ENCODE measurements around the gene UBE2R2.

The UBE2R2 gene

GRCh38 chr9:33908114-33908513 is 91.2 kb downstream of the UBE2R2 start:
- TF ChIP-seq CTCF (IDR thresholded peaks at IDR 0.05; ENCODE audit: insufficient read depth, low read depth, low read length, missing control alignments), result no peak

GRCh38 chr9:33908749-33909148 is 91.8 kb downstream of the UBE2R2 start:
- no peak for DNase-seq (ENCODE audit: low read depth)
- no peak overlapping the region for H3K4me3 ChIP-seq (ENCODE audit: low read depth, low read length)
- no peak for TF ChIP-seq CTCF (IDR thresholded peaks at IDR 0.05; ENCODE audit: insufficient read depth, low read depth, low read length, missing control alignments)

More at GRCh38 chr9:33908114-33908513, 91.2 kb downstream of the UBE2R2 start:
- no peak for DNase-seq (ENCODE audit: low read depth)
- H3K4me3 ChIP-seq (ENCODE audit: low read depth, low read length), result no peak overlapping the region

DNA sequence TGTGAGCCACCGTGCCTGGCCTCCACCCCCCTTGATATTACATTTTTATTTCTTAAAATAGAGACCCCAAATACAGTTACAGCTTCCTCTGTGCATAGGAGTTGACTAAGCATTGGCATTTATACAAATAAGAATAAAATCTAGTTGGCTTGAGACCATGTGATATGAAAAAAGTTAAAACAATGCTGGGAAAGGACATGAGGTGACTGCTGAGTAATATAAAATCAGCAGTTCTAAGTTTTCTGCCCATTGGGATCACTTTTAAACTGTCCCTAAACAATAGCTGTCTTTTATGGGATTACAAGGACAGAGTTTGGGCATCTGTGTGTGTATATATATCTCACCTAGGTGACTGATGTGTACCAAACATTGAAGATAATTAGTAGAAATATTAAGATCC is 96.6 kb downstream of the UBE2R2 start:
- no peak for TF ChIP-seq CTCF (IDR thresholded peaks at IDR 0.05; ENCODE audit: insufficient read depth, low read depth, low read length, missing control alignments)
- H3K4me3 ChIP-seq (ENCODE audit: low read depth, low read length), result no peak overlapping the region
- DNase-seq (ENCODE audit: low read depth), result no peak

DNA sequence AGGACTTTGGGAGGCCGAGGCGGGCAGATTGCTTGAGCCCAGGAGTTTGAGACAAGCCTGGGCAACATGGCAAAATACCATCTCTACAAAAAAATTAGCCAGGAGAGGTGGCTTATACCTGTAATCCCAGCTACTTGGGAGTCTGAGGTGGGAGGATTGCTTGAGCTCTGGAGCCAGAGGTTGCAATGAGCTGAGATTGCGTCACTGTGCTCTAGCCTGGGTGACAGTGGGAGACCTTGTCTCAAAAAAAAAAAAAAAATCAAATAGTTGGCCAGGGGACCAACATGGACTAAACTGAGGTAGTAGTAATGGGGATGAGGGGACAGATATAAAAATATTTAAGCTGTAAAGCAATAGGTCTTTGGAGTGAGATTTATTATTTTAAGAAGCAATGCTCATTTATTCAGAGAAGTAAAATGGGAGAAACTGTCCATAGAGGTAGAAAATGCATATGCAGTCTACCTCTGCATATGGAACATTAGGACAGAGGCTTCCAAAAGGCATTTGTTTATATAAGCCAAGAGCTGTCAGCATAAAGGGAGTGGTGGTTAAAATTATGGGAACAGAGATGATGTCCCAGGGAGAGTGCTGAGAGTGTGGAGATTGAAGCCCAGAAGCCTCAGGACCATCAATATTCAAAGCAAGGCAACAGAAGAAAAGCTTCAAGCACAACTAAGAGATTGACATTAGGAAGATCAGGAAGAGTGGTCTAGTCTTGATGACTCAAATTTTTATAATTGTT is 98.1 kb downstream of the UBE2R2 start:
- no peak overlapping the region for H3K4me3 ChIP-seq (ENCODE audit: low read depth, low read length)
- no peak for TF ChIP-seq CTCF (IDR thresholded peaks at IDR 0.05; ENCODE audit: insufficient read depth, low read depth, low read length, missing control alignments)
- DNase-seq (ENCODE audit: low read depth), result no peak

DNA sequence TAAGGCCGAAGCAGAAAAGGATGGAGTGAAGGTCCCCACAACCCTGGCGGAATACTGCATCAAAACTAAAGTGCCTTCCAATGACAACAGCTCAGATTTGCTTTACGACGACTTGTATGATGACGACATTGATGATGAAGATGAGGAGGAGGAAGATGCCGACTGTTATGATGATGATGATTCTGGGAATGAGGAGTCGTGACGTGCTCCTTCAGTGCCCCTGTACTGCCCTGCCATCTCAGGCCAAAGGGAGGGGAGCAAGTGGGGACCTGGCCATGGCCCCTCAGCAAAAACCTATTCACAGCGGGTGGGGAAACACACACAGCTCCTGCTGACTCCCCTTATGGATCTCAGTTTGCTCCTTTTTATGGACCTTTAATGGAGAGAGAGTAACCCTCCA is 100.1 kb downstream of the UBE2R2 start:
- no peak for TF ChIP-seq CTCF (IDR thresholded peaks at IDR 0.05; ENCODE audit: insufficient read depth, low read depth, low read length, missing control alignments)
- DNase-seq (ENCODE audit: low read depth), result no peak
- H3K4me3 ChIP-seq (ENCODE audit: low read depth, low read length), result no peak overlapping the region

- no peak for DNase-seq (ENCODE audit: low read depth)
- no peak for TF ChIP-seq CTCF (IDR thresholded peaks at IDR 0.05; ENCODE audit: insufficient read depth, low read depth, low read length, missing control alignments)
- no peak overlapping the region for H3K4me3 ChIP-seq (ENCODE audit: low read depth, low read length)
These were observed 102.4 kb downstream of the UBE2R2 start for GRCh38 chr9:33919276-33919897.

Measured in GM12865 (cell line).